NCI-H1694 treated with DMSO at 0.1 percent for 48 hours (cell line): ENCODE results near the gene NIF3L1.
"Not testable (repeated sequence)": the region's sequence is repeated elsewhere in the genome, so short reads cannot be mapped to it uniquely, and the experiment has no call there.

Source experiments
- DNase-seq: peaks from one replicate; lab custom pipeline; 2025; lab: John Stamatoyannopoulos, UW

The NIF3L1 gene

DNA sequence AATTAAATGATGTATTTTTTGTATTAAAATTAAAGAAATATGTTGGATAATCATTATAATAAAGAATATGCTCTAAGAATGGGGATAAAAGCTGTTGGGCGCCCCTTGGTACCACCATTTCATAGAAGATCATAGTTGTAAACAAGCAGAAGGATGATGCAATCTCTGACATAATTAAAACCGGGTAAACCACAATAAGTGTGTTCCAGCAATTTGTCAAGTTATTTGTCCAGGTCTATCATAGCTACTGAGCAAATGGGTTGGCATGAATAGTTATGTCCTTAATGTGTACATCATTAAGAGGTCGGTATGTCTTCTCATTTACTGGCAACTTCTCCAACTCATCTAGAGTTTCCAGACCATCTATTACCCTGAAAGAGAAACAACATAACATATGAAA, 18.0 kb upstream of the NIF3L1 start:
- no peak for DNase-seq

DNA sequence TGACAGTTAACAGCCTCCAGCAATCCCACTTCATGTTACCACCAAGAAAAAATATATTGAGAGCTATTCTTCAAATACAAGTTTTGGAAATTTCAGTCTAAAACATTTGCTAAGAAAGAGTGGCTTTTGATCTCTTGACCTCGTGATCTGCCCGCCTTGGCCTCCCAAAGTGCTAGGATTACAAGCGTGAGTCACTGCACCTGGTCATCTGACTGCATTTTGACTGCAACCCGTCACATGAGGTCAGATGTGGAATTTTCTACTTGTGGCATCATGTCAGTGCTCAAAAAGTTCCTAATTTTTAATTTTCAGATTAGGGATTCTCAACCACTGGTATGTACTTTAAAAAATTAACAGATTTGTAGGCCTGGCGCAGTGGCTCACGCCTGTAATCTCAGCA, 15.6 kb upstream of the NIF3L1 start:
- no peak for DNase-seq

DNA sequence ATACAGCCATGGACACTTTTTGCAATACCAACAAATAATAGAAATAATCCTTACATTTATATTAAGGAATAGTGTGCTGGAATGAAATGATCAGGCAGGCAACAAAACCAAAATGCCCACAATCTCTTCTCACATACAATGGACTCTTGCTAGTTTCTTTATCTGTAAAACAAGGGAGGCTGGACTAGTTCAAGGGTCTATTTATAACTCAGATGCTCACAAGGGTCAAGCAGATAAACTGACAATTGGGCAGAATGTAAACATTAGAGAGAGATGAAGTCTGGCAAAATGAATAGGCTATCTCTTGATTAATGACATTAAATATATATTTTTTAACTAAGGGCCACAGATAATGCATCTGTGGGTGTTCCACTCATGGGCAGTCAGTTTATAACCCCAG, 11.7 kb upstream of the NIF3L1 start:
- no peak for DNase-seq

DNA sequence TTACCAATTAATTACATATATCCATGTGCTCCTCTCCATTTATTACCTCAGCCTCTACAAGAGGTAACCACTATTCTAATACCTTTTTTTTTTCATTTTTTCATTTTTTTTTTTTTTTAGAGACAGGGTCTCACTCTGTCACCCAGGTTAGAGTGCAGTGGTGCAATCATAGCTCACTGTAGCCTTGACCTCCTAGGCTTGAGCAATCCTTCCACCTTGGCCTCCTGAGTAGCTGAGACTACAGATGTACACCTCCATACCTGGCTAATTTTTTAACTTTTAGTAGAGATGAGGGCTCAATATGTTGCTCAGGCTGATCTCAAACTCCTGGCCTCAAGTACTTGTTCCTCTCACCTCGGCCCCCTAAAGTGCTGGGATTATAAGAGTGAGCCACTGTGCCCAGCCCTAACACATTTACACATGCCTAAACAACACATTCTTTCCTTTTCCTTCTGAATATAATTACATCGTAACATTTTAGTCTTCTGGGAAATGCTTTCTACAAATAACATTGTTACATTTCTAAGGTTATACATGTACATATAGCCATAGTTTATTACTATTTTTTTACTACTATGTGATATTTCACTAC, 10.8 kb upstream of the NIF3L1 start:
- DNase-seq: no peak

DNA sequence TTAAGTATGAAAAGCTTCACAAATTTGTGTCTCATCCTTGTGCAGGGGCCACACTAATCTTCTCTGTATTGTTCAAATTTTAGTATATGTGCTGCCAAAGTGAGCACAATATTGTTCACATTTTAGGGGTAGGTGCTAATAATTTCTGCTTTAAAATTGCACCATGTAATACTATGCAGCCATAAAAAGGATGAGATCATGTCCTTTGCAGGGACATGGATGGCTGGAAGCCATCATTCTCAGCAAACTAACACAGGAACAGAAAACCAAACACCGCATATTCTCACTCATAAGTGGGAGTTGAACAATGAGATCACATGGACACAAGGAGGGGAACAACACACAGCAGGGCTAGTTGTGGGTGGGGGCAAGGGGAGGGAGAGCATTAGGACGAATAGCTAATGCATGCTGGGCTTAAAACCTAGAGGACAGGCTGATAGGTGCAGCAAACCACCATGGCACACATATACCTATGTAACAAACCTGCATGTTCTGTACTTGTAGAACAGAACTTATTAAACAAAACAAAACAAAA, 7.4 kb upstream of the NIF3L1 start:
- not testable (repeated sequence) for DNase-seq

DNA sequence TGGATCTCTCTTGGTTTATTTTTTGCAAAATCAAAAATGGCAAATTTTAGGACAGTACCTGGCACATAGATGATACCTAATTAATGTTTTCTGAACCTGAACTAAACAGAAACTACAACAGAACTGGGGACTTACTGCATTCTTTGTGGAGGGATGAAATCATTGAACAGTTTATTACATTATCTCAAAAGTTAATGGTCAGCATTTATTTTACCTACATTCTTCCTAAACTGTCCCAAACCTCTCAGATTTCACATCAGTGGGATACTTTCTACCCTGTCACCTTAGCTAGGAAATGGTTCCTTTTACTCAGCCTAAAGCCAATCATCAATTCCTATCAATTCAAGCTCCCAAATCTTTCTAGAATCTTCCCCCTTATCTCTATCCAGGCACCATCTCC, 10.3 kb downstream of the NIF3L1 start:
- no peak for DNase-seq

DNA sequence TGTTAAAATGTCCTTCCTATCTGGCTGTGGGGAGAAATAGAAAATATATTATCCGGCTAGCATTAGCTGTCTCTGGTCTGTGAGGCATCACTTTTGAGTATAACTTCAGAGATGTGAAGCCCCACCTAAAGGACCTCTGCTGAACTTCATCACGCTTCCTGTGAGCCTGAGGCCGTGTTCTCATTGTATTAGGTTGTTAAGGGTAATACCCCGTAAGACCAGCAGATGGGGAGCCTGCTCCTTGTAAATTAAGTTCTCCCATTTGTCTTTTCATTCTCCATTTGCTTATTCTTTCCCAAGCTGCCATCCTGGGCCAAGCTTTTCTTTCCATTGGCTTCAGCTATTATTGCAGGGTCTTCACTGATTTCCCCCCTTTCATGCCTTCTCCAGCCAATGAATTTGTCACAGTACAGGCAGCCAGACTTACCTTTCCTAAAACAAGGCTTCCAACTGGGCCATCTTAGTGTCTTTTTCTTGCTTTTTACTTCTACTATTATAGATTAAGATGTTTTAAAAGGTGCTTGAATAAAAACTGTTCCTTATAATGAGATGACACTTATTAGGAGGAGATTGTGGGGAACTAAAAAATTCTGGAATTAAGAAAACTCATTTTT, 12.4 kb downstream of the NIF3L1 start:
- DNase-seq: peak; percentile 91

DNA sequence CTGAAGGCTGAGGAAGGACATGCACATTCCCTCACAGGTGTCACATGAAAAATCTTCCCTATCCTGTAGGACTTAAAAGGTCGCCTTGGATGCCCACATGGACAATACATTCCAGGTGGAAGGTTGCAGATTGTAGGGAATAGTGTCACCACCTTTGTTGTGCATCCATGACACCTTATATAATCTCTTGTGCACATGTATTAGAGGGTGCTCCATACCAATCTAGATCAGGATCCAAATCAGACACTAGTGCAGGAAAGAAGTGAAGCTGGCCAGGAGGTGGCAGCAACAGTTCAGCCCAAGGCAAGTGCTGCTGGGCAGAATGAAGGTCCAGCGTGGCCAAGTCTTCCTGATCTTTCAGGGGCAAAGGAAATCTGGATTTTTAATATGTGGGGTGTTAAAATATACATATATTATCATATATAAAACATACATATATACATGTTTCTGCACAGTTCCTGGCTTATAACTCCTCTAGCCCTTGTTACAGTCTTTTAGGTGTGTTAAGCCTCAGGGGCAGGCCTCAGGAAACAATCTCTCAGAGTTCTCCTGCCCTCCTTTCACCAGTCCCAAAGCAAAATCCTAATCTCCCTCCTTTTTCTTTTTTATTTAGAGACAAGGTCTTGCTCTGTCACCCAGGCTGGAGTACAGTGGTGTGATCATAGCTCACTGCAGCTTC, 16.6 kb downstream of the NIF3L1 start:
- peak; percentile 27 for DNase-seq

DNA sequence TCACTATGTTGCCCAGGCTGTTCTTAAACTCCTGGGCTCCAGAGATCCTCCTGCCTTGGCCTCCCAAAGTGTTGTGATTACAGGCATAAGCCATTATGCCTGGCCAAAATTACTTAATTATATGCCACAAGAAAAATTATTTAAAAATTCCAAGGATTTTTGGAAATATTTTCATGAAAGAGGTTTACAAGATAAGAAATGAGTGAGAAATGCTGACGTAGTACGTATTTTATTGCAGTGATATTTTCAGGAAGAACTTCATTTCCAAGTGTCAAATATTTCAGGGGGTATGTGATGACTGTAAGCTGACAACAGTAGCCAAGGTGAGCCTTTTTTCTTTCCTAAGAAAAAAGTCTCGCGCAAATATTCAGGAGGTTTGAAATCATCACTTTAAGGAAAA, 20.8 kb downstream of the NIF3L1 start:
- no peak for DNase-seq

DNA sequence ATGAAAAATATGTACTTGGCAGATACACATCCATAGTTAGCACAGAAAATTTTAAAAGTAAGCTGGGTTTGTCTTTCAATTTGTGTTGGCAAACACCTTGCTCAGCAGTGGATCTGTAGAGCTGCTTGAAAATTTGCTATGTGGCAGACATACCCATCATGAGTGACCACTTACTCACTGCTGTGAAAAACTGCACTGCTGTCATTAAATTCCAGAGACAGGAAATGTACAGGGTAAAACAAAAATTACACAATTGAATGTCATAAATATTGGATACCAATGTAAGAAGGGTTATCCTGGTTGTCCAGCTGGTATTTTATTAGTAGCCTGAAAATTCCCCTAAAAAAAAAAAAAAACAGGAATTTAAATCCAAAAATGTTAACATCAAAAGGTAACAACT, 24.5 kb downstream of the NIF3L1 start:
- DNase-seq: no peak

DNA sequence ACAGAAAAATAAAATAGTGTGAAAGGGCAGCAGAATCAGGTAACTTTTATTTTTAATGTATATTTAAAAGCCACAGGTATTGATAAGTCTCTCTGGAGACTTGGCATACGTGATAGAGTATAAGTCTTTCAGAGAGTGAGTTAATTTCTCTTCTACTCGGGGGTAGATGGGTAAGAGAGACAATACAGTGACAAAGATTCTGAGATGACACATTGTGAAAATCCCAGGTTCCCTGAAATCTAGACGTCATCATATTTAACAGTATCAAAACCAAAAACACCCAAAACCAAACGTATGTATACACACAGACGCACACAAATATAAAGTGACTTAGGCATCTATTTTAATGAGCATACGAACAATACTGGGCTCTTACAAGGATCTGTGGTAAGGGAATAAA, 33.3 kb downstream of the NIF3L1 start:
- DNase-seq: no peak

DNA sequence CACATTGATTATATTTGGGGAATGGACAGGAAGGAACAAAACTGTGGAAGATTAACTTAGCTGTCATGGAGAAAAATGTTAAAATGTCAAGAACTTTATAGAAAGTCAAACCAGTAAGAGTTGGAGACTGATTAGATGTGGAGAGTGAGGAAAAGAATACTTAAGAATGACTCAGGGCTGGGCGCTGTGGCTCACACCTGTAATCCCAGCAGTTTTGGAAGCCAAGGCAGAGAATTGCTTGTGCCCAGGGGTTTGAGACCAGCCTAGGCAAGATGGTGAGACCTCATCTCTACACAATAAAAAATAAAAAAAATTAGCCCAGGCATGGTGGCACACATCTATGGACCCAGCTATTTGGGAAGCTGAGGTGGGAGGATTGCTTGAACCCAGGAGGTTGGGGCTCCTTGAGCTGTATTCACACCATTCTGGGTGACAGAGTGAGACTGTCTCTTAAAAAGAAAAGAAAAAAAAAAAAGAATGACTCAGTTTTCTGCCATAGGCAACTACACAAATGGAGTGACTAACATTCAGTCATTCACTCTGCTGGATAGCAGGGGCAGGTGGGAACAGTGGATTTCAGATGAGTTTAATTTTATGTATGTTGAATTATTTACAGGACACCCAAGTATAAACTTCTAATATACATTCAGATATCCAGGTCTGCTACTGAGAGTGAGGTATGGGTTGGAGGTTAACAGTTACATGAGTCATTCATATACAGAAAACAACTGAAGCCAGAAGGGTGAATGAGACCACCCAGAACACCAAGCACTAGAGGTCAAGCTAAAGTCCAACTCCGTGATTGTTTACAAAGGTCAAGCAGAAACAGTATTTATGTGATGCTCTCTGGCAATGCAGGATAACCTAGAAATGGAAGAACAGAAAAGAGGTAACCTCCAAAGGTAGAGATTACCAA, 40.4 kb downstream of the NIF3L1 start:
- DNase-seq: no peak

DNA sequence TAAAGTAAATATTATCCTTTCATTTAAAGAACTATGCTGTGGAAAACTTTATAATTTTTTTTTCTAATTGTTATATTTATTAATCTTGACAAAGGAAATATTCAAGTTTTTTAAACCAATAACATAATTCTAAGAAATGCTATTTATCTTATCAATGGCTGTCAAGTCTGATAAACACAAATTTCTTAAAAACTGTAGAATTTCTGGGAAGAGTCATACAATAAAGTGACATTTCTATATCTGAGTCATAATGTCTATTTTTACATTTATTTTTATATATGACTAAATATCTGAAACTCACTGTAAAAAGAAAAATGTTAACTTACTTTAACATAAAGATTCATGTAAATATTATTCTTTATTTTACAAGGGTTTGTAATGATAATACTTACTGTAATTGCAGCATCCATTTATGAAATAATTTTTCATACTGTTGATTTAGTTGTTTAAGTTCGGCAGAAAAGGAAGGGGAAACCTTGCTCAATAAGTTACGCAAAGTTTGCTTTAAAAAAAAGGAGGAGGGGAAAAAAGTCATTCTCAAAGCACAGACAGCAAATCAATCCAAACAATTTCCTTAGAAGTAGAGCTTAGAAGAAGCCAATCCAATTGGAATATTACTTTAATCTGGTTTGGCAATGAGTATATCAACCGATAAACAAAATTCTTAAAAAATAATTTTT, 41.9 kb downstream of the NIF3L1 start:
- no peak for DNase-seq

DNA sequence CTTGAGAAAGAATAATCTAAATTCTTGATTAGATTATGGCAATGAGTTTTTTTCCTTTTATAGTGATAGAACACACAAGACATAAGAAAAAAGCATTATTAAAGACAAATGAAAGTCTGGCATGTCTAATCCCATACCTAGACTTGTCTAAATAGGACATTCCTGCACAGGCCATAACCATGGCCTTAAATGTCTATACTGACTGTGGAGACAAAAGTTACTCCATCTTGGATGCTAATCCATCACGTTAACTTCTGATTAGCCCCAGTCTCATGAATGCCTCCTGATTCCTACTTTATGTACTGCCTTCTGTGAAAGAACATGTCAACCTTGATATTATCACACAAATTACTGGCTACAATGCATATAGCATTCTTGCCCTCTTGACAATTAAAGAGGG, 50.7 kb downstream of the NIF3L1 start:
- no peak for DNase-seq

DNA sequence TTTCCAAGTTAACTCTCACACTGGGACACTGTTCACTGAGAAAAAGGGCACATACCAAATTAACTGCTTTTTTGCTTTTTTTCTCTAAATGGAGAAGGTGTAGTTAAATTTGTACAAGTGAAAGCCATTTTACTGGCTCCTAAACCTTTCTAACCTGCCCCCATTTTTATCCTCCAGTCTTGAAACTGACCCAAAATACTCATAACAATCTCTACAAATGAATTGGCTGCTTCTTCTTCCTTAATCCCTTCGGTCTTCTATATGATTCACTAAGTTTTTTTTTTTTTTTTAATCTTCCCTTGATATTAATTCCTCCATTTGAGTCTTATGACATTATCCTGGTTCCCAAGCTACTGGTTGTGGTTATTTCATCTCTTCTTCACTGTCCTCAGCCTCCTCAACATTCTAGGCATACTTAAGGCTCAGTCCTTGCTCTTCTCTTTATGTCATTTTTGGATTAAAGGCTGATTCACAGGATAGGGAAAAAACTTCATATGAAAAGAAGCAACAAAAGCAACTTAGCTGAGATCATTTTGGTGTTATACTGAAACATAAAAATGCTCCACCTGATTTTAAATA, 54.4 kb downstream of the NIF3L1 start:
- no peak for DNase-seq

DNA sequence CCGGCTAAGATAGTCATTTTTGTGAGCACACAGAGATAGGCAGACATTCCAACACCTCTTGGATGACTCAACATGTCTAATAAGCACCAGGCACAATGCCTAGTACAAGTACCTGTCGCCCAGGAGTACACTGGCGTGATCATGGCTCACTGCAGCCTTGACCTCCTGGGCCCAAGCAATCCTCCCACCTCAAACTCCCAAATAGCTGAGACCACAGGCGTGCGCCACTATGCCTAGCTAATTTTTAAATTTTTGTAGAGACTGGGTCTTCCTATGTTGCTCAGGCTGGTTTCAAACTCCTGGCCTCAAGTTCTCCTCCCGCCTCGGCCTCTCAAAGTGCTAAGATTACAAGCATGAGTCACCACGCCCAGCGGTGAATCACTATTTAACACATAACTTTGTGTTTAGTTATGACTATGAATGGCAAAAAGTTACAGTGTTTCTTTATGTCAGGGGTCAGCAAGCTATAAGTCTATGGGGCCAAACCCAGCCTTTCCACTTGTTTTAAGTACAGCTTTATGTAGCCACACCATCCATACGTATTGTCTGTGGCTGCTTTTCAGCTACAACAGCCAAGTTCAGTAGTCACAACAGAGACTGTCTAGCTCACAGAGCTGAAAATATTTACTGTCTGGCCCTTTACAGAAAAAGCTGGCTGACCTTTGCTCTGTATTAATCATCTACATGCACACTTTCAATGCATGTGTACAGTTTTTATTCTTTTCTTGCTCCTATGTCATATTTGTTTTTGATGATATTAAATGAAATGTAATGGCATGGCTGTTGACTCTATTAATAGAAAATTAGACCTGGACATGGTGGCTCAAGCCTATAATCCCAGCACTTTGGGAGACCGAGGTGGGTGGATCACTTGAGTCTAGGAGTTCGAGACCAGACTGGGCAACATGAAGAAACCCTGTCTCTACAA, 55.6 kb downstream of the NIF3L1 start:
- DNase-seq: no peak

DNA sequence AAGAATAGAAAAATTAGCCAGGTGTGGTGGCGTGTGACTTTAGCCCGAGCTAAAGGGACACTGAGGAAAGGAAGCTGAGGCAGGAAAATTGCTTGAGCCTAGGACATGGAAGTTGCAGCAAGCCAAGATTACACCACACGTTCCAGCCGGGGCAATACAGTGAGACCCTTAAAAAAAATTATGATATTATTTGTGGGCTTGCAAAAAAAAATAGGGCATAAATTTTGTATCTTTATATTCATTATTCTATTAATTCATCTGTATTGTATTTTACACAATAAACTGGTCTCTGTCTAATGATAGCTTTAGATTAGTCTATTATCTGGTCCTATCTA, 56.2 kb downstream of the NIF3L1 start:
- no peak for DNase-seq

DNA sequence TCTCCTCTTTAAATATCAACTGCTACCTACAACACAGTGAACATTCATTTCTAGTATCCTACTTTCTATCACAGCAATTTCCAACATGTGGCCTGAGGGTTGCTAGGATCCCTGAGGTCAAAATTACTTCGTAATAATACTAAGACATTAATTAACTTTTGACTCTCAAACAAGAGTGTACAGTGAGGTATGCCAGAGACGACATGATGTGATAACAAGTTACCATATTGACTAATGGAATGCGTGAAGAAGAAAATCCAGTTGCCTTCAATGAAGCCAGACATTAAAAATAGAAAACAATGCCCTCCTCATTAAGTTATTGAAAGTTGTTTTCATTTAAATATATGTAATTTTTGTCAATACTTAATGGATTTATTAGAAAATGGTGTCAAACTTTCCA, 61.2 kb downstream of the NIF3L1 start:
- DNase-seq: no peak
